WI38 (cell line): ENCODE measurements around the gene PANK1.
A peak's percentile ranks its signal among the peaks of the same experiment; 100 is the strongest.

ENCODE experiments used
- H3K4me3 ChIP-seq: 2 replicates; pipeline ENCODE4 v1.5.1; 2011; ENCODE audit warnings: low read depth, mild to moderate bottlenecking, control low read depth, low read length
- CTCF ChIP-seq: IDR thresholded peaks from 2 replicates; pipeline ENCODE4 v1.5.1; 2012; ENCODE audit warnings: low read depth, mild to moderate bottlenecking, control low read depth, low read length

PANK1 gene

GRCh38 chr10:89644967-89645741 is at the start of gene PANK1:
TSS of gene PANK1 (minus strand) at chr10:89645242. CDS start at chr10:89644891, 351 bp downstream.
- TF ChIP-seq CTCF: no peak

GRCh38 chr10:89693176-89693575 is 48.1 kb upstream of the PANK1 start:
- TF ChIP-seq CTCF: no peak
- H3K4me3 ChIP-seq: no peak overlapping the region

More at GRCh38 chr10:89644967-89645741, at the start of gene PANK1:
- peak within 1 kb of the TSS; percentile 71 for H3K4me3 ChIP-seq

- H3K4me3 ChIP-seq: no peak overlapping the region
- TF ChIP-seq CTCF: no peak
These were observed 47.4 kb upstream of the PANK1 start for GRCh38 chr10:89692416-89692815.

GRCh38 chr10:89690027-89690426 is 45.0 kb upstream of the PANK1 start:
- TF ChIP-seq CTCF: no peak
- H3K4me3 ChIP-seq: no peak overlapping the region

- no peak overlapping the region for H3K4me3 ChIP-seq
- no peak for TF ChIP-seq CTCF
These were observed 40.9 kb upstream of the PANK1 start for GRCh38 chr10:89685936-89686335.

- no peak overlapping the region for H3K4me3 ChIP-seq
These were observed 39.6 kb upstream of the PANK1 start for GRCh38 chr10:89684604-89685003.

More at GRCh38 chr10:89684604-89685003, 39.6 kb upstream of the PANK1 start:
- TF ChIP-seq CTCF: no peak
